GM23338 (cell line): ENCODE data around the gene POU2AF2. TPM values are rescaled to one million over a fixed set of nuclear protein-coding genes. Genes with fewer than 3 reads are reported as not detected.

Experiments
- ATAC-seq: fragments of 200-7000 bp; cut with Tn5 transposase; 3 replicates; pipeline ENCODE4 v1.9.1; 2020
- DNase-seq: peaks from one replicate; pipeline ENCODE4 v3.0.0-alpha.2; 2015; ENCODE audit warnings: low spot score
- H2AFZ ChIP-seq: fragments of 200-600 bp; sonication (generic); 2 replicates; pipeline ENCODE4 v1.8.0; 2016; ENCODE audit warnings: antibody characterized with exemption, mild to moderate bottlenecking, moderate library complexity
- H3F3A ChIP-seq: fragments of 200-600 bp; sonication (generic); replicated peaks from 2 replicates; pipeline ENCODE4 v1.8.0; 2017; ENCODE audit warnings: antibody characterized with exemption, mixed run types, low read depth
- H3K27ac ChIP-seq: fragments of 200-600 bp; sonication (generic); 2 replicates; pipeline ENCODE4 v1.6.1; 2016; ENCODE audit warnings: low read depth
- H3K27me3 ChIP-seq: fragments of 200-600 bp; sonication (generic); 2 replicates; pipeline ENCODE4 v1.8.0; 2016; ENCODE audit warnings: mild to moderate bottlenecking, mixed run types, moderate library complexity; ENCODE audit not compliant: insufficient read depth
- H3K36me3 ChIP-seq: fragments of 200-600 bp; sonication (generic); 2 replicates; pipeline ENCODE4 v1.8.0; 2016; ENCODE audit warnings: mild to moderate bottlenecking; ENCODE audit not compliant: insufficient read depth
- H3K4me1 ChIP-seq: fragments of 200-600 bp; sonication (generic); 2 replicates; pipeline ENCODE4 v1.8.0; 2016; ENCODE audit warnings: mild to moderate bottlenecking, moderate library complexity; ENCODE audit not compliant: insufficient read depth
- H3K4me2 ChIP-seq: fragments of 200-600 bp; sonication (generic); 2 replicates; pipeline ENCODE4 v1.7.1; 2017; ENCODE audit warnings: mixed run types
- H3K4me3 ChIP-seq: fragments of 200-600 bp; sonication (generic); 2 replicates; pipeline ENCODE4 v1.6.1; 2016; ENCODE audit warnings: mixed run types
- H3K79me2 ChIP-seq: fragments of 200-600 bp; sonication (generic); replicated peaks from 2 replicates; pipeline ENCODE4 v1.8.0; 2017; ENCODE audit warnings: mild to moderate bottlenecking; ENCODE audit not compliant: insufficient read depth
- H3K9me2 ChIP-seq: fragments of 200-600 bp; sonication (generic); 2 replicates; pipeline ENCODE4 v1.8.0; 2017; ENCODE audit not compliant: insufficient read depth
- H4K20me1 ChIP-seq: fragments of 200-600 bp; sonication (generic); replicated peaks from 2 replicates; pipeline ENCODE4 v1.8.0; 2017; ENCODE audit warnings: mild to moderate bottlenecking; ENCODE audit not compliant: insufficient read depth
- H3K27ac Mint-ChIP-seq: 2 replicates; pipeline ENCODE4 v1.8.0; 2020; ENCODE audit warnings: inconsistent platforms, mild to moderate bottlenecking, moderate library complexity, mixed read lengths
- H3K27me3 Mint-ChIP-seq: 3 replicates; pipeline ENCODE4 v1.8.0; 2022; ENCODE audit warnings: low read depth, mild to moderate bottlenecking, moderate library complexity, mixed read lengths, inconsistent platforms; ENCODE audit not compliant: insufficient read depth, poor library complexity
- H3K36me3 Mint-ChIP-seq: 3 replicates; pipeline ENCODE4 v1.8.0; 2021; ENCODE audit warnings: low read depth, mild to moderate bottlenecking, inconsistent platforms, moderate library complexity, mixed read lengths
- H3K4me1 Mint-ChIP-seq: 3 replicates; pipeline ENCODE4 v1.8.0; 2020; ENCODE audit warnings: mild to moderate bottlenecking, inconsistent platforms, mixed read lengths
- H3K4me3 Mint-ChIP-seq: 3 replicates; pipeline ENCODE4 v1.8.0; 2021; ENCODE audit warnings: moderate library complexity, mild to moderate bottlenecking, inconsistent platforms, mixed read lengths
- H3K9me3 Mint-ChIP-seq: 3 replicates; pipeline ENCODE4 v1.8.0; 2020; ENCODE audit warnings: moderate library complexity, mild to moderate bottlenecking, inconsistent platforms, mixed read lengths
- EZH2phosphoT487 ChIP-seq: fragments of 200-600 bp; sonication (generic); IDR thresholded peaks from one replicate; pipeline ENCODE4 v1.8.1; 2018; ENCODE audit warnings: antibody characterized with exemption; ENCODE audit not compliant: unreplicated experiment
- NANOG ChIP-seq: IDR thresholded peaks from 2 replicates; pipeline ENCODE4 v1.6.1; 2016; ENCODE audit warnings: antibody characterized with exemption, borderline replicate concordance
- POLR2AphosphoS5 ChIP-seq: IDR thresholded peaks from 2 replicates; pipeline ENCODE4 v1.6.1; 2016; ENCODE audit warnings: antibody characterized with exemption, low read depth
- STAT1 ChIP-seq: IDR thresholded peaks from one replicate; pipeline ENCODE4 v1.6.1; 2016; ENCODE audit warnings: antibody characterized with exemption; ENCODE audit not compliant: unreplicated experiment
- ZNF114 ChIP-seq: fragments of 250-450 bp; sonication (Bioruptor Pico); IDR thresholded peaks from 2 replicates; pipeline ENCODE4 v1.5.0; 2020; ENCODE audit warnings: mild to moderate bottlenecking, moderate library complexity
- ZNF331 ChIP-seq: fragments of 250-450 bp; sonication (Bioruptor Pico); IDR thresholded peaks from 2 replicates; pipeline ENCODE4 v1.5.0; 2020; ENCODE audit warnings: low read depth, mild to moderate bottlenecking, moderate library complexity
- polyA plus RNA-seq: library from polyadenylated mRNA; unstranded; fragments of >200 nt; fragmentation: Nextera tagmentation; extraction: Ambion mirVana; gene quantifications from 2 replicates; pipeline ENCODE4 v1.2.1, GENCODE V29; 2016
- total RNA-seq: library from RNA; depleted of rRNA; stranded (reverse); fragments of >200 nt; shearing (Covaris generic); gene quantifications from 2 replicates; pipeline ENCODE4 v1.2.3, GENCODE V29; 2014
- TF ChIP-seq, protein P1 (sequence below): fragments of 250-450 bp; sonication (Bioruptor Pico); IDR thresholded peaks from 2 replicates; pipeline ENCODE4 v1.5.0; 2020; ENCODE audit warnings: mild to moderate bottlenecking, moderate library complexity

POU2AF2 gene
- total and polyA plus RNA-seq, 2 experiments from 2014 or later = not detected

DNA sequence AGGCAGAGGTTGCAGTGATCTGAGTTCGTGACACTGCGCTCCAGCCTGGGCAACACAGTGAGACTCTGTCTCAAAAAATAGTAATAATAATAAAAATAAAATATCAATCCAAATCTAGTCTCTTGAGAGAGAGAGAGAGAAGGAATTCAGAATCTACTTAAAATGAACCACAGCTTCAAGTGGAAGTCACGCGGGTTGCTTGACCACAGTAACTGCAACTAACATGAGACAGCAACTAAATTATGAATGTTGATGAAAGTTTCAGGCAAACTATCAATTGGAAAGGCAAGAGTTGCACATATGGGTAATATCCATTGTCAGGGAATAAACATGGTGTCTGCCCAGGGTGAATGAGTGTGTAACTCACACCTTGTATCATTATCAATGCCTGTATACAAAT, 12.5 kb downstream of the POU2AF2 start:
- no peak overlapping the region for H3K27ac Mint-ChIP-seq
- no peak for ATAC-seq
- DNase-seq = no peak
- no peaks in the 10 kb centered on the region for H3K36me3 Mint-ChIP-seq
- H3K27me3 Mint-ChIP-seq = peaks cover 1% of the 10 kb centered on the region
- Histone ChIP-seq H3K9me2 (peaks cover 4% of the 10 kb centered on the region; the same call in 1 of the 2 replicates), H3K4me2 (no peak overlapping the region), H3K36me3 (no peaks in the 10 kb centered on the region), H3K79me2 (no peaks in the 10 kb centered on the region), H3K27ac (no peak overlapping the region), H3K4me1 (no peaks in the 10 kb centered on the region), H2AFZ (no peak overlapping the region), H3F3A (no peaks in the 10 kb centered on the region), H3K27me3 (no peaks in the 10 kb centered on the region), H4K20me1 (no peaks in the 10 kb centered on the region), H3K4me3 (no peak overlapping the region)
- no peak overlapping the region for H3K4me3 Mint-ChIP-seq
- TF ChIP-seq NANOG = no peak
- no peak for TF ChIP-seq ZNF331
- no peak for TF ChIP-seq STAT1
- TF ChIP-seq POLR2AphosphoS5 = no peak
- TF ChIP-seq, protein P1, sequence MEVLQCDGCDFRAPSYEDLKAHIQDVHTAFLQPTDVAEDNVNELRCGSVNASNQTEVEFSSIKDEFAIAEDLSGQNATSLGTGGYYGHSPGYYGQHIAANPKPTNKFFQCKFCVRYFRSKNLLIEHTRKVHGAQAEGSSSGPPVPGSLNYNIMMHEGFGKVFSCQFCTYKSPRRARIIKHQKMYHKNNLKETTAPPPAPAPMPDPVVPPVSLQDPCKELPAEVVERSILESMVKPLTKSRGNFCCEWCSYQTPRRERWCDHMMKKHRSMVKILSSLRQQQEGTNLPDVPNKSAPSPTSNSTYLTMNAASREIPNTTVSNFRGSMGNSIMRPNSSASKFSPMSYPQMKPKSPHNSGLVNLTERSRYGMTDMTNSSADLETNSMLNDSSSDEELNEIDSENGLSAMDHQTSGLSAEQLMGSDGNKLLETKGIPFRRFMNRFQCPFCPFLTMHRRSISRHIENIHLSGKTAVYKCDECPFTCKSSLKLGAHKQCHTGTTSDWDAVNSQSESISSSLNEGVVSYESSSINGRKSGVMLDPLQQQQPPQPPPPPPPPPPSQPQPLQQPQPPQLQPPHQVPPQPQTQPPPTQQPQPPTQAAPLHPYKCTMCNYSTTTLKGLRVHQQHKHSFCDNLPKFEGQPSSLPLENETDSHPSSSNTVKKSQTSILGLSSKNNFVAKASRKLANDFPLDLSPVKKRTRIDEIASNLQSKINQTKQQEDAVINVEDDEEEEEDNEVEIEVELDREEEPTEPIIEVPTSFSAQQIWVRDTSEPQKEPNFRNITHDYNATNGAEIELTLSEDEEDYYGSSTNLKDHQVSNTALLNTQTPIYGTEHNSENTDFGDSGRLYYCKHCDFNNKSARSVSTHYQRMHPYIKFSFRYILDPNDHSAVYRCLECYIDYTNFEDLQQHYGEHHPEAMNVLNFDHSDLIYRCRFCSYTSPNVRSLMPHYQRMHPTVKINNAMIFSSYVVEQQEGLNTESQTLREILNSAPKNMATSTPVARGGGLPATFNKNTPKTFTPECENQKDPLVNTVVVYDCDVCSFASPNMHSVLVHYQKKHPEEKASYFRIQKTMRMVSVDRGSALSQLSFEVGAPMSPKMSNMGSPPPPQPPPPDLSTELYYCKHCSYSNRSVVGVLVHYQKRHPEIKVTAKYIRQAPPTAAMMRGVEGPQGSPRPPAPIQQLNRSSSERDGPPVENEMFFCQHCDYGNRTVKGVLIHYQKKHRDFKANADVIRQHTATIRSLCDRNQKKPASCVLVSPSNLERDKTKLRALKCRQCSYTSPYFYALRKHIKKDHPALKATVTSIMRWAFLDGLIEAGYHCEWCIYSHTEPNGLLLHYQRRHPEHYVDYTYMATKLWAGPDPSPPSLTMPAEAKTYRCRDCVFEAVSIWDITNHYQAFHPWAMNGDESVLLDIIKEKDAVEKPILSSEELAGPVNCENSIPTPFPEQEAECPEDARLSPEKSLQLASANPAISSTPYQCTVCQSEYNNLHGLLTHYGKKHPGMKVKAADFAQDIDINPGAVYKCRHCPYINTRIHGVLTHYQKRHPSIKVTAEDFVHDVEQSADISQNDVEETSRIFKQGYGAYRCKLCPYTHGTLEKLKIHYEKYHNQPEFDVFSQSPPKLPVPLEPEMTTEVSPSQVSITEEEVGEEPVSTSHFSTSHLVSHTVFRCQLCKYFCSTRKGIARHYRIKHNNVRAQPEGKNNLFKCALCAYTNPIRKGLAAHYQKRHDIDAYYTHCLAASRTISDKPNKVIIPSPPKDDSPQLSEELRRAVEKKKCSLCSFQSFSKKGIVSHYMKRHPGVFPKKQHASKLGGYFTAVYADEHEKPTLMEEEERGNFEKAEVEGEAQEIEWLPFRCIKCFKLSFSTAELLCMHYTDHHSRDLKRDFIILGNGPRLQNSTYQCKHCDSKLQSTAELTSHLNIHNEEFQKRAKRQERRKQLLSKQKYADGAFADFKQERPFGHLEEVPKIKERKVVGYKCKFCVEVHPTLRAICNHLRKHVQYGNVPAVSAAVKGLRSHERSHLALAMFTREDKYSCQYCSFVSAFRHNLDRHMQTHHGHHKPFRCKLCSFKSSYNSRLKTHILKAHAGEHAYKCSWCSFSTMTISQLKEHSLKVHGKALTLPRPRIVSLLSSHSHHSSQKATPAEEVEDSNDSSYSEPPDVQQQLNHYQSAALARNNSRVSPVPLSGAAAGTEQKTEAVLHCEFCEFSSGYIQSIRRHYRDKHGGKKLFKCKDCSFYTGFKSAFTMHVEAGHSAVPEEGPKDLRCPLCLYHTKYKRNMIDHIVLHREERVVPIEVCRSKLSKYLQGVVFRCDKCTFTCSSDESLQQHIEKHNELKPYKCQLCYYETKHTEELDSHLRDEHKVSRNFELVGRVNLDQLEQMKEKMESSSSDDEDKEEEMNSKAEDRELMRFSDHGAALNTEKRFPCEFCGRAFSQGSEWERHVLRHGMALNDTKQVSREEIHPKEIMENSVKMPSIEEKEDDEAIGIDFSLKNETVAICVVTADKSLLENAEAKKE (CRISPR knock-in tag) = no peak
- no peaks in the 10 kb centered on the region for H3K4me1 Mint-ChIP-seq
- no peaks in the 10 kb centered on the region for H3K9me3 Mint-ChIP-seq

DNA sequence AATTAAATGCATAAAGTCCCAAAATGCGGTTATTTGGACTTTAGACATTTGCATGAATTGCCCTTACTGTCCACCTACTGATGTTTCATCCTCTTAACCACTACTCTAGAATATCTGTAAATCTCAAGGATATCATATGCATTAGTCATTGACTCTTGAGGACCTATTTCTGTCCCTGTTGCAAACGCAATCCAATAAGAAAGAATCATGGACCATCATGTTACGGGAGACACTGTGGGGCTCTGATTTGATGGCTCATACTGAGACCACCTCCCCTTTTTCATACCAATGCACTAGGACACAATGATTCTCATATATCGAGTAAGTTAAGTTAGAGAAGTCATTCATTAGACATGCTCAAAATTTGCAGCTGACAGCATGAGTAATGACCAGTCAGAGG, 14.4 kb downstream of the POU2AF2 start:
- H3K27ac Mint-ChIP-seq = no peak overlapping the region
- H3K36me3 Mint-ChIP-seq = no peaks in the 10 kb centered on the region
- no peak for ATAC-seq
- no peaks in the 10 kb centered on the region for H3K27me3 ChIP-seq
- H3K4me3 Mint-ChIP-seq = no peak overlapping the region
- H3K27ac ChIP-seq = no peak overlapping the region
- H3F3A ChIP-seq = no peaks in the 10 kb centered on the region
- no peaks in the 10 kb centered on the region for H3K4me1 Mint-ChIP-seq
- no peak overlapping the region for H2AFZ ChIP-seq
- no peaks in the 10 kb centered on the region for H3K4me1 ChIP-seq
- TF ChIP-seq ZNF114 = no peak
- TF ChIP-seq NANOG = no peak
- TF ChIP-seq EZH2phosphoT487 = no peak
- H3K4me3 ChIP-seq = no peak overlapping the region
- H3K79me2 ChIP-seq = no peaks in the 10 kb centered on the region
- no peak for DNase-seq
- no peaks in the 10 kb centered on the region for H3K9me2 ChIP-seq
- no peaks in the 10 kb centered on the region for H3K9me3 Mint-ChIP-seq
- H3K27me3 Mint-ChIP-seq = no peaks in the 10 kb centered on the region
- no peaks in the 10 kb centered on the region for H4K20me1 ChIP-seq
- H3K36me3 ChIP-seq = no peaks in the 10 kb centered on the region
- H3K4me2 ChIP-seq = no peak overlapping the region
